AG04450 (cell line): ENCODE results near the gene RIT1. TPM values are rescaled to one million over a fixed set of nuclear protein-coding genes. Genes with fewer than 3 reads are reported as not detected.
A peak's percentile ranks its signal among the peaks of the same experiment; 100 is the strongest.

Experiments
- CTCF ChIA-PET: fragments of 300-600, 350-600 bp; formaldehyde crosslinking; extraction: SDS; loops from one replicate; lab custom pipeline; 2022; ENCODE audit warnings: antibody characterized with exemption, inconsistent platforms; lab: Charles Lee
- POLR2A ChIA-PET: fragments of 350-600 bp; formaldehyde crosslinking; extraction: SDS; loops from one replicate; lab custom pipeline; 2021; ENCODE audit warnings: antibody characterized with exemption, inconsistent platforms; lab: Yijun Ruan, JAX
- DNase-seq: peaks from one replicate; pipeline ENCODE4 v3.0.0-alpha.2; 2011; ENCODE audit warnings: low read depth, low spot score
- H3K27ac ChIP-seq: one replicate; pipeline ENCODE4 v1.5.1; 2012; ENCODE audit warnings: low read depth, low read length, control low read depth
- H3K27me3 ChIP-seq: one replicate; pipeline ENCODE4 v1.6.0; 2012; ENCODE audit warnings: low read length; ENCODE audit not compliant: control insufficient read depth, insufficient read depth
- H3K4me3 ChIP-seq: 2 replicates; pipeline ENCODE4 v1.5.1; 2011; ENCODE audit warnings: mild to moderate bottlenecking, low read depth, low read length, control low read depth
- H3K9me3 ChIP-seq: 2 replicates; pipeline ENCODE4 v1.5.1; 2012; ENCODE audit warnings: low read length; ENCODE audit not compliant: control insufficient read depth, insufficient read depth
- CTCF ChIP-seq: IDR thresholded peaks from 2 replicates; pipeline ENCODE4 v1.5.1; 2011; ENCODE audit warnings: low read depth, low read length, control low read depth, inconsistent platforms
- polyA plus RNA-seq: library from polyadenylated mRNA; depleted of rRNA; stranded (reverse); fragments of >200 nt; gene quantifications from 2 replicates; pipeline ENCODE4 v1.2.3, GENCODE V29; 2011

RIT1 gene
- polyA plus RNA-seq, 1 experiment: 65.2 TPM

- peak overlapping the region; percentile 22 for H3K27ac ChIP-seq
- DNase-seq: no peak
- ChIA-PET CTCF (interaction anchor here (0.7 kb wide), 1 partner anchor 80 kb away, joined by 5 read pairs; no protein-coding TSS in a partner anchor), POLR2A (interaction anchor here (0.6 kb wide), 1 partner anchor 9 kb away, joined by 7 read pairs; no protein-coding TSS in a partner anchor)
- TF ChIP-seq CTCF: no peak
- H3K27me3 ChIP-seq: no peaks in the 10 kb centered on the region
- H3K9me3 ChIP-seq: no peaks in the 10 kb centered on the region
- H3K4me3 ChIP-seq: peak overlapping the region; percentile 73
These were observed 1.3 kb downstream of the RIT1 start for GRCh38 chr1:155909894-155910293.

GRCh38 chr1:155904261-155904660 lies 6.9 kb downstream of the RIT1 start:
- H3K9me3 ChIP-seq: no peaks in the 10 kb centered on the region
- H3K4me3 ChIP-seq: no peak overlapping the region
- H3K27ac ChIP-seq: no peak overlapping the region
- ChIA-PET POLR2A (no interaction called here), CTCF (interaction anchor here (1.2 kb wide), 1 partner anchor 85 kb away, joined by 5 read pairs; no protein-coding TSS in a partner anchor)
- no peak for DNase-seq
- TF ChIP-seq CTCF: no peak
- no peaks in the 10 kb centered on the region for H3K27me3 ChIP-seq

- no peak overlapping the region for H3K4me3 ChIP-seq
- POLR2A ChIA-PET: no interaction called here
- DNase-seq: no peak
These were observed 11.0 kb downstream of the RIT1 start for GRCh38 chr1:155900161-155900560.

GRCh38 chr1:155899683-155900082 lies 11.5 kb downstream of the RIT1 start:
- Histone ChIP-seq H3K4me3 (no peak overlapping the region), H3K9me3 (no peaks in the 10 kb centered on the region), H3K27me3 (no peaks in the 10 kb centered on the region), H3K27ac (no peak overlapping the region)
- no peak for TF ChIP-seq CTCF
- ChIA-PET CTCF (interaction anchor here (0.7 kb wide), 1 partner anchor 170 kb away, joined by 3 read pairs; no protein-coding TSS in a partner anchor), POLR2A (no interaction called here)
- DNase-seq: no peak

More at GRCh38 chr1:155900161-155900560, 11.0 kb downstream of the RIT1 start:
- TF ChIP-seq CTCF: no peak
- CTCF ChIA-PET: interaction anchor here (0.7 kb wide), 1 partner anchor 171 kb away, joined by 3 read pairs; no protein-coding TSS in a partner anchor
- H3K27me3 ChIP-seq: no peaks in the 10 kb centered on the region
- H3K9me3 ChIP-seq: no peaks in the 10 kb centered on the region
- H3K27ac ChIP-seq: no peak overlapping the region

- Histone ChIP-seq H3K27ac (no peak overlapping the region), H3K27me3 (no peaks in the 10 kb centered on the region), H3K4me3 (no peak overlapping the region), H3K9me3 (no peaks in the 10 kb centered on the region)
- DNase-seq: no peak
- POLR2A ChIA-PET: no interaction called here
- CTCF ChIA-PET: interaction anchor here (0.6 to 1.4 kb wide), 3 partner anchors 8 to 105 kb away, joined by 3 to 5 read pairs (median 3); no protein-coding TSS in a partner anchor
- TF ChIP-seq CTCF: no peak
These were observed 12.3 kb downstream of the RIT1 start for GRCh38 chr1:155898888-155899287.
